ENCODE measurements around the gene BLMH.

- TF ChIP-seq POLR2A (IDR thresholded peaks at IDR 0.05): no peak
- no peak for TF ChIP-seq CTCF (IDR thresholded peaks at IDR 0.05)
- no peak for TF ChIP-seq EP300 (IDR thresholded peaks at IDR 0.05)
These were observed 18.8 kb upstream of the BLMH start for GRCh38 chr17:30310562-30310961.

Data from ovary (tissue), 3 donors.